HG02885 (cell line): ENCODE data around the gene EEPD1.
"Not testable (repeated sequence)": the region's sequence is repeated elsewhere in the genome, so short reads cannot be mapped to it uniquely, and the experiment has no call there.

Experiments
- ATAC-seq: cut with Tn5 transposase; IDR thresholded peaks from one replicate; pipeline ENCODE4 v1.9.1; 2021; ENCODE audit warnings: mild to moderate bottlenecking; ENCODE audit not compliant: unreplicated experiment, poor library complexity

The EEPD1 gene

GRCh38 chr7:36244429-36244828, 91.4 kb downstream of the EEPD1 start:
- no peak for ATAC-seq

GRCh38 chr7:36245684-36246299, 92.7 kb downstream of the EEPD1 start:
- no peak for ATAC-seq

GRCh38 chr7:36249091-36249490, 96.0 kb downstream of the EEPD1 start:
- ATAC-seq, result no peak

DNA sequence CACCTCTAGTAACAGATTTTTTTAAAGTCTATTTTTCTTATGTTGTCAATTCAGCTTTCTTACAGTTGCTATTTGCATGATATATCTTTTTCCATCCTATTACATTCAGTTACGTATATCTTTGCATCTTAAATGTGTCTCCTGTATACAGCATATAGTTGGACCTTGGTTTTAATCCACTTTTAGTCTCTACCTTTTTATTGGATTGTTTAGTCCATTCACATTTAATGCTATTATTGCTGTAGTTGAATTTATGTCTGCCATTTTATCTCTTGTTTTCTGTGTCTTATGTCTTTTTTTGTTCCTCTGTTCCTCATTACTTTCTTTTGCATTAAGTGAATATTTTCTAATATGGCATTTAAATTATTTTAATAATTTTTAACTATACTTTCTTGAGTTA, 100.6 kb downstream of the EEPD1 start:
- no peak for ATAC-seq

DNA sequence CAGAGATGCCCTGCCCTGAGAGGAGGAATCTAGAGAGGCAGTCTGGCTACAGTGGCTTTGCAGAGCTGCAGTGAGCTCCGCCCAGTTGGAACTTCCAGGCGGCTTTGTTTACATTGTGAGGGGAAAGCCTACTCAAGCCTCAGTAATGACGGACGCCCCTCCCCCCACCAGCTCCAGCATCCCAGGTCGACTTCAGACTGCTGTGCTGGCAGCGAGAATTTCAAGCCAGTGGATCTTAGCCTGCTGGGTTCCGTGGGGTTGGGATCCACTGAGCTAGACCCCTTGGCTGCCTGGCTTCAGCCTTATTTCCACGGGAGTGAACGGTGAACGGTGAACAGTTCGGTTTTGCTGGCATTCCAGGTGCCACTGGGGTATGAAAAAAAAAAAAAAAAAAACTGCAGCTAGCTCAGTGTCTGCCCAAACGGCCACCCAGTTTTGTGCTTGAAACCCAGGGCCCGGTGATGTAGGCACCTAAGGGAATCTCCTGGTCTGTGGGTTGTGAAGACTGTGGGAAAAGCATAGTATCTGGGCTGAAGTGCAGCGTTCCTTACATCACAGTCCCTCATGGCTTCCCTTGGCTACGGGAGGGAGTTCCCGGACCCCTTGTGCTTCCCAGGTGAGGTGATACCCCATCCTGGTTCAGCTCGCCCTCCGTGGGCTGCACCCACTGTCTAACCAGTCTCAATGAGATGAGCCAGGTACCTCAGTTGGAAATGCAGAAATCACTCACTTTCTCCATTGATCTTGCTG, 105.6 kb downstream of the EEPD1 start:
- ATAC-seq, result not testable (repeated sequence)

DNA sequence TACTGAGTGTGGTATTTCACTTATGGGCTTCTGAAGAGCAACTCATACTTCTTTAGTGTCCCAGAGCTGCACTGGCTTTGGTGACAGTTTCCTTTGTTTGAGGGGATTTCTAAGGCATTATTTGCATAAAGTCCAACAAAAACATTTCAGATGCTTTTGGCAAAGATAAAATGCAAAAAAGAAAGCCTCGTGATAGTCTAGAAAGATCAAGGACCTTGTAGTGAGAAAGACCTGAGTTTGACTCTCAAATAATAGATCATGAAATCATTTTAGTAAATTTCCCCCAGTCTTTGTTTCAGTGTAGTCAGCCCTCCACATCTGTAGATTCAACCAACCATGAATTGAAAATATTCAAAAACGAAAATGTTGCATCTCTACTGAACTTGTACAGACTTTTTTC, 107.4 kb downstream of the EEPD1 start:
- ATAC-seq, result peak; percentile 65

- no peak for ATAC-seq
Measured at GRCh38 chr7:36261019-36261754, 108.1 kb downstream of the EEPD1 start.

GRCh38 chr7:36262309-36263094, 109.4 kb downstream of the EEPD1 start:
- ATAC-seq, result no peak

GRCh38 chr7:36263095-36263484, 110.0 kb downstream of the EEPD1 start:
- no peak for ATAC-seq

GRCh38 chr7:36264123-36264801, 111.2 kb downstream of the EEPD1 start:
- peak; percentile 57 for ATAC-seq

DNA sequence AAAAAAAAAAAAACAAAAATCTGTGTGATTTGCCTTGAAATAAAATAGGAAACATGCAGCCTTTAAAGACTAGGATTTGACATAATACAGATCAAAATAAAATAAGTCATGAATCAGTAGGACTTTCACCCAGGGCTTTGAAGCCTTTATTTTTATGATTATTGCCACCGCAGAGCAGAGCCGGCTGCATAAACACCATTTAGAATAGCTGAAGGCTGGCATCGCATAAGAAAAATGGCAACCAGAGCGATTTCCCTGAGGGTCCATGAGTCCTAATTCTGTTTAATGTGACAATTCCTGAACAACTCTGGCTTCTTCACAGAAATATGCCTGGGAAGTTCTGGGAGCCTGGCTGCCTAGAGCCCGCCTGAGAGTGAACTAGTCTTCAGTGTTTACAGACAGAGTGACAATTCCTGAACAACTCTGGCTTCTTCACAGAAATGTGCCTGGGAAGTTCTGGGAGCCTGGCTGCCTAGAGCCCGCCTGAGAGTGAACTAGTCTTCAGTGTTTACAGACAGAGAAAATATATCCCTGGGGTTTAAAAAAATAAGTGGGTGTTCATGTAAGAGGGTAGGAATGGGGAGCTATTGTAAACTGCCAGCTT, 112.0 kb downstream of the EEPD1 start:
- ATAC-seq, result no peak

DNA sequence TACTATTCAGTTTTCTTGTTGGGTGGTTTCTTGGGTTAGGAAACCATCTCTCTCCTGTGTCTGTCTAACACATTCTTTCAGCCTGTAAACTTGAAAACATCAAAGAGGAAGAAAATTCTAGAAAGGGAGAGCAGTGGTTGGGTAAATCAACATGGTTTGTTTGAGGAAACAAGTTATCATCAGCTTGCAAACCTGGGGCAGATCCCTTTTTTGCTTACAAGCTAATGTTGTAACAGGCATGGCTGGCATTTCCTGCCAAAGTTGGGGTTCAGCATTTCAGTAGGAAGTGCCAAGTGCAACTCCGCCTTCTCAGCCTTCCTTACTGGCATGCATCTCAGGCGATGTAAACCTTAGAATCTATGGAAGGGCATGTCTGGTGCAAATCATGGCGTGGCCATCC, 112.6 kb downstream of the EEPD1 start:
- ATAC-seq, result no peak

- no peak for ATAC-seq
Measured at GRCh38 chr7:36266190-36266589, 113.1 kb downstream of the EEPD1 start.

DNA sequence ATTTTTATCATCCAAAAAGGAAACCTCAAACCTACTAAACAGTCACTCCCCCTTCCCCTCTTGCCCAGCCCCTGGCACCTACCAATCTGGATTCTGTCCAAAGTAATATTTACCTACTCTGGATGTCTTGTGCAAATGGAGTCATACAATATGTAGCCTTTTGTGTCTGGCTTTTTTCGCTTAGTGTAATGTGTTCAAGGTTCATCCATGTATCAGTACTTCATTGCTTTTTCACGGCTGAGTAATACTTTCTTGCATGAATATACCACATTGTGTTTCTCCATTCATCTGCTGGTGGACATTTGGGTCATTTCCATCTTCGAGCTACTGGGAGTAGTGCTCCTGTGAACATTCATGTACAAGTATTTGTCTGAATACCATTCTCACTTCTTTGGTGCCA, 113.6 kb downstream of the EEPD1 start:
- no peak for ATAC-seq

DNA sequence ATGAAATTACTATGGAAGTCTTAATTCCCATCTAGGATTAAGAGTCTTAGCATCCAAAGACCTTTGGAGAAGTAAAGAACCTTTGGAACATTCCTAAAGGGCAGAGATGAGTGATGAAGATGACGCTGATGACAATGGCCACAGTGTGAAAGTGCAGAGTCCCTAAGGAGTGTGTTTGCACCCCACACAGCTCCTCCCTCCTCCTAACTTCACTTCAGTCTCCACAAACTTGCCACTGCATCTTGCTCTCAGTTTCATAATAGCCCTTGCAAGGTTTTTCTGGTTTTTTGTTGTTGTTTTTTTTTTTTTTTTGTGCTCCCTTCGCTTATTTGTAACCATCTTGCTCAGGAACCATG, 119.1 kb downstream of the EEPD1 start:
- ATAC-seq, result peak; percentile 62

DNA sequence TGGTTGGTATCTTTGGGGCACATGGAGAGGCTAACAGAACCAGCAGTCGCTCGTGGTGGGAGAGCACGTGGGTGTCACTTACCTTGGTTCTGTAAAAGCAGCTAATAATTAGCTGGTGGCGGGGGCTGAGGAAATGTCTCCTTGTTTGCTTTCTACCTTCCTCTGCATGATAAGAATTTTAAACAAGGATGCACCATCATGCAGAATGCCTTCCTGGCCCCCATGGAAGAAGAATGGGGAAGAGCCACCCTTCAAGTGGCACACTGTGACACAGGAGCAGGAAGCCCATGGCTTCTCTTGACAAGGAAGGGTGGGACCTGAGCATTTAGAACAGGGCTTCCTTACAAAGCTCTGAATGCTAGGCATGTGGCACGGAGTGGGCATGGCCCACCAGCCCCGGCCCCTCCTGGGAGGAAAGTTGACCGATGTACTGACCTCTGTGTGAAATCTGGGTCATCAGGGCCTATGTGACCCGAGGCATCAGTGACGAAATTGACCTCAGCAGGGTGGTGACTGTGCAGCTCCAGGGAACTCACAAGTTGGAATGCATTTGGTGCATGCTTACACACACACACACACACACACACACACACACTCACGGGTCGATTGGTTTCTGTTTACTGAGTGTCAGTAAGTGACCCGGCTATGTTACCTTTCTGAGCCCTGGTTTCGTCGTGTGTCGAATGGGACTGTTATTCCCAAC, 119.7 kb downstream of the EEPD1 start:
- ATAC-seq, result peak; percentile 19

DNA sequence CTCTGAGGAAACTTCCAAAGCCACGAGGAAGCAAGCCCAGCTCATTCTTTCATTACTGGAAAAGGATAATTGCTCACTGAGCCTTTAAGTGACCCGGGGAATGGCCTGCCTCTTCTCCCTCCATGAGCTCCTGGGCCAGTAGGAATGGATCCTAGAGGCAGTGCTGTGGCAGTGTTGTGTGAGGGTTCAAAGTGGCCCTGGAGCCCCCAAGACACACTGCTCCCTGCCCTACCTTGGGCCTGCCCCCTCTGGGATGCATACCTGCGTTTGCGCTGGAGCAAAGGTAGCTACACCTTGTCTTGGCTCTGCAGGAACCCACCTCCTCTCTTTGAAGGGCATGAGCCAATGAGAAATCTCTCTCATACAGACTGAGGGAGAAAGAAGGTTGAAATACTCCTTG, 120.8 kb downstream of the EEPD1 start:
- ATAC-seq, result no peak

- no peak for ATAC-seq
Measured at GRCh38 chr7:36275735-36276284, 122.8 kb downstream of the EEPD1 start.
